GM23338 (cell line): ENCODE data around the gene TTC8. TPM values are rescaled to one million over a fixed set of nuclear protein-coding genes. Genes with fewer than 3 reads are reported as not detected.

Experiments
- polyA plus RNA-seq: library from polyadenylated mRNA; unstranded; fragments of >200 nt; fragmentation: Nextera tagmentation; extraction: Ambion mirVana; gene quantifications from 2 replicates; pipeline ENCODE4 v1.2.1, GENCODE V29; 2016
- small RNA-seq: library from RNA; depleted of rRNA; stranded (forward); fragments of <200 nt; gene quantifications from one replicate; pipeline ENCODE3, GENCODE V24; 2014; ENCODE audit warnings: low replicate concordance
- total RNA-seq: library from RNA; depleted of rRNA; stranded (reverse); fragments of >200 nt; shearing (Covaris generic); gene quantifications from 2 replicates; pipeline ENCODE4 v1.2.3, GENCODE V29; 2014; rRNA removed

TTC8 gene
- total and polyA plus RNA-seq, 2 experiments from 2014 or later = 7.5 to 10.5 TPM

Small RNAs within 50 kb of the gene (small RNA-seq; reads per million reads assigned to genes)
- not detected for gene RF00019
- gene RNU4-92P = not detected

Other genes with a start within 250 kb of the TTC8 start
- 1.0 and 1.6 TPM in 2 replicates for gene EML5, start 31.7 kb upstream of the TTC8 start, total RNA-seq
- 0.16 and 0.18 TPM in 2 replicates for gene EML5, start 31.7 kb upstream of the TTC8 start, polyA plus RNA-seq